Inflammatory macrophage treated with lipopolysaccharide for 4 hours (primary cell): ENCODE data around the gene ZNF146.
"Not testable (repeated sequence)": the region's sequence is repeated elsewhere in the genome, so short reads cannot be mapped to it uniquely, and the experiment has no call there.

Source experiments
- DNase-seq: peaks from one replicate; pipeline ENCODE4 v3.0.0-alpha.2; 2020

ZNF146 gene

DNA sequence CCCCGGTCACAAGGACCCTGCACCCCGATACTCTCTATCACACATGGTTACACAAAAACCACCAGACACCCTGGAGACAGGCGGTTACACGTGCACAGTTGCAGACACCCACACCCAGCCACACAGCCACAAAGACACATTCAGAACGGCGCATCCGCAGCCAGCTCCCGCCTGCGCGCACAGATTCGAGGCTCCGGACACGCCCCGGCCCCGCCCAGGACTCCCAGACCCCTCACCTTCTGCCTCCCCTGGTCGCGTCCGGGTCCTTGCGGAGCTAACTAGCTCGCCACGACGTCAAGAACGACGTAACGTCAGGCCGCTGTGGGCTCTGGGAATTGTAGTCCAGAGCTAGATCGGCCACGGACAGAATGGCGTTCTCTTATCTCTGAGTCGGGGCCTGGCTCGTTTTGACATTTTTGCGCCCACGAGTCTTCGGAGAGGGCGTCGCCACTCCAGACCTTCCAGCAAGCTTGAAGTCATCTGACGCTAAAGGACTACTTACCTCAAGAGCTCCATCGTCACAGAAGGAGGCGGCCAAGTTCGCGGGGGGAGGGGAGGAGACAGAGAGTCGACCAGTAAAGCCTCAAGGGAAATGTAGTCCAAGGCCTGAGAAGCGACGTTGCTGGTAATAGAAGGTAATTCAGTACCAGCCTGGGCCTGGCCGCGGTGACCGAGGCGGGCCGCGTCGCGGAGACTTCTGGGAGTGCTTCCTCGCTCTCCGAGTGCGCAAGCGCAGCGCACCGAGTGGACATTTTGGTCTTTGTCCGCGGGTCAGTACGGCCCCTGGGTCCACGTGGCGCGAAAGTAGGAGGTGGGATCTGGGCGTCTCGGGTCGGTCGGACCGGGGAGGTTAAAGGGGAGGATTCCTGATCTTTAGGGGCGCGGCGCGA, at the start of gene ZNF146, which contains the start of gene ZNF565:
Gene ZNF146 (plus strand): TSS at position 721 of the 890 bp plus-strand sequence. CDS start 21,335 bp downstream, outside the sequence.
Gene ZNF565 (minus strand): TSS at position 280 of the 890 bp plus-strand sequence. CDS start 12,680 bp downstream, outside the sequence.
- peak; percentile 99 for DNase-seq

- no peak for DNase-seq
Measured at GRCh38 chr19:36169084-36169760, 45.7 kb upstream of the ZNF146 start.

DNA sequence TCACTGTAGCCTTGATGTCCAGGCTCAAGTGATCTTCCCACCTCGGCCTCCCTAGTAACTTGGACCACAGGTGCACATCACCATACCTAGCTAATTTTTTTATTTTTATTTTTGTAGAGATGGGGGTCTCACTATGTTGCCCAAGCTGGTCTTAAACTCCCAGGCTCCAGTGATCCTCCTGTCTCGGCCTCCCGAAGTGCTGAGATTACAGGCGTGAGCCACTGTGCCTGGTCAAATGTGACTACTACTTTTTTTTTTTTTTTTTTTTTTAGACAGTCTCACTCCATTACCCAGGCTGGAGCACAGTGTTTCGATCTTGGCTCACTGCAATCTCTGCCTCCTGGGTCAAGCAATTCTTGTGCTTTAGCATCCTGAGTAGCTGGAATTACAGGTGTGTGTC, 42.1 kb upstream of the ZNF146 start:
- no peak for DNase-seq

DNA sequence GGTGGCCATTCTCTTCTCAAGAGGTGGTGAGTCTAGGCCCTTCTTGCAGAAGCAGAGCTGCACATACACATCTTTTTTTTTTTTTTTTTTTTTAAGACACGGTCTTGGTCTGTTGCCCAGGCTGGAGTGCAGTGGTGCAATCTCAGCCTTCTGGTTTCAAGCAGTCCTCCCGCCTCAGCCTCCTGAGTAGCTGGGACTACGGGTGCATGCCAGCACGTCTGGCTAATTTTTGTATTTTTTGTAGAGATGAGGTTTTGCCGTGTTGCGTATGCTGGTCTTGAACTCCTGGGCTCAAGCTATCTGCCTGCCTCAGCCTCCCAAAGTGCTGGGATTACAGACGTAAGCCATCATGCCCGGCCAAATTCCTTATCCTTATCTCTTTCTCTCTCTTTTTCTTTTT, 41.1 kb upstream of the ZNF146 start:
- DNase-seq = not testable (repeated sequence)

GRCh38 chr19:36179077-36179476, 35.8 kb upstream of the ZNF146 start:
- not testable (repeated sequence) for DNase-seq

- no peak for DNase-seq
Measured at GRCh38 chr19:36182612-36183244, 32.2 kb upstream of the ZNF146 start.

DNA sequence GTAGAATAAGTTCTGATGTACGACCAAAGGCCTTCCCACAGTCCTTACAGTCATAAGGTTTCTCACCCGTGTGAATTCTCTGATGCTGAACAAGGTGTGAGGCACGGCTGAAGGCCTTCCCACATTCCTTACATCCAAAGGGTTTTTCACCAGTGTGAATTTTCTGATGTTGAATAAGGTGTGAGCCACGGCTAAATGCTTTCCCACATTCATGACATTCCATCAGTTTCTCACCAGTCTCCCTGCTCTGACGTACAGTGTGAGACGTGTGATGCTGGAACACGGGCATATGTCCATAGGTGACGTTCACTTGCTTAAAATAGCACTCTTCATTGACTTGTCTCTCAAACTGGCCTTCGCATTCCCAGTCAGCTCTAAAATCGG, 31.7 kb upstream of the ZNF146 start:
- no peak for DNase-seq

GRCh38 chr19:36186722-36187121, 28.2 kb upstream of the ZNF146 start:
- not testable (repeated sequence) for DNase-seq

- no peak for DNase-seq
Measured at GRCh38 chr19:36196249-36196648, 18.7 kb upstream of the ZNF146 start.

DNA sequence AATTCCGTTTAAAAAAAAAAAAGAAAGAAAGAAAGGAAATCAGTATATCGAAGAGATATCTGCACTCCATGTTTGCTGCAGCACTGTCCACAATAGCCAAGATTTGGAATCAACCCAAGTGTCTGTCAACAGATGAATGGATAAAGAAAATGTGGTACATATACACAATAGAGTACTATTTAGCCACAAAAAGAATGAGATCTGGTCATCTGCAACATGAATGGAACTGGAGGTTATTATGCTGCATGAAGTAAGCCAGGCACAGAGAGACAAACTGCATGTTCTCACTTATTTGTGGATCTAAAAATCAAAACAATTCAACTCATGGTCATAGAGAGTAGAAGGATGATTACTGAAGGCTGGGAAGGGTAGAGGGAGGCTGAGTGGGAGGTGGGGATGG, 16.8 kb upstream of the ZNF146 start:
- DNase-seq = no peak

DNA sequence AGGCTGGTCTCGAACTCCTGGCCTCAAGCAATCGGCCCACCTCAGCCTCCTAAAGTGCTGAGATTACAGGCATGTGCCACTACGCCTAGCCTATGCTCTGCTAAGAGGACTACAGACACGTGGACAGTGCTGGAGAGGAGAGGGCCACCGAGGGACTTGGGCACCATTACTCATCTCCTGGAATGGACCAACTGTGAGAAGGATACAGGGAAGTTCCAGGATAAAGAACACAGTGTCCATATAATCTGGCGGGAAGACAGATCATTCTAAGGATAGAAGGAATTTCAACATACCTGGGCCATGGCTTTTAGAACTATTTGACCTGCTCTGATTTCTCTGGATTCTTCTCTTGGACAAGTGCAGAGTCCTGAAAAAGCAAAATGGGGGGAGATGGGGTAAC, 13.2 kb upstream of the ZNF146 start:
- no peak for DNase-seq

- no peak for DNase-seq
Measured at GRCh38 chr19:36203293-36203692, 11.6 kb upstream of the ZNF146 start.

GRCh38 chr19:36207605-36208252, 7.2 kb upstream of the ZNF146 start:
- DNase-seq = no peak

DNA sequence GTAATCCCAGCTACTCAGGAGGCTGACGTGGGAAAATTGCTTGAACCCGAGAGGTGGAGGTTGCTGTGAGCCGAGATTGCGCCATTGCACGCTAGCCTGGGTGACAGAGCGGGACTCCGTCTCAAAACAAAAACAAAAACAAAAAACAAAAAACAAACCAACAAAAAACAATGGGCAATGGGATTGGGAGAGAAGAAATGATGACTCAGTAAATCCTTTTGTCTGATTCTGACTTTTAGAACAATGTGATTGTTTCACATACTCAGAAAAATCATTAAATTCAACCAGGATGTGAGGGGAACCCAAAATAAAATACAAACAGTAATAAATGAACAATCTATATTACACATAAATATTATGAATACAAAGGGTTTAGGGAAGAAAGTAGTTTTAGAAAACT, 5.5 kb upstream of the ZNF146 start:
- DNase-seq = no peak

DNA sequence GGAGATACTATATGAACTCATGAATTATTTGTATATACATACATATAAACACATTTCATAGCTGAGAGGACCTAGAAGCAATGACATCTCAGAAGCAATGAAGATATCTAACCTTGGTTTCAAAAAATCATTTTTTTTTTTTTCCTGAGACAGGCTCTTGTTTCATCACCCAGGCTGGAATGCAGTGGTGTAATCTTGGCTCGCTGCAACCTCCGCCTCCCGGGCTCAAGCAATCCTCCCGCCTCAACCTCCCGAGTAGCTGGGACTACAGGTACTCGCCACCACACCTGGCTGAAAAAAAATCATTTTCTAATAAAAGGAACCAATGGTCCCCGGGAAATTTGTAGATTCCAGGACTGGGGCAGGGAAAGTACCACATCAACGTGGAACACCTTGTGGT, 4.4 kb upstream of the ZNF146 start:
- DNase-seq = no peak

DNA sequence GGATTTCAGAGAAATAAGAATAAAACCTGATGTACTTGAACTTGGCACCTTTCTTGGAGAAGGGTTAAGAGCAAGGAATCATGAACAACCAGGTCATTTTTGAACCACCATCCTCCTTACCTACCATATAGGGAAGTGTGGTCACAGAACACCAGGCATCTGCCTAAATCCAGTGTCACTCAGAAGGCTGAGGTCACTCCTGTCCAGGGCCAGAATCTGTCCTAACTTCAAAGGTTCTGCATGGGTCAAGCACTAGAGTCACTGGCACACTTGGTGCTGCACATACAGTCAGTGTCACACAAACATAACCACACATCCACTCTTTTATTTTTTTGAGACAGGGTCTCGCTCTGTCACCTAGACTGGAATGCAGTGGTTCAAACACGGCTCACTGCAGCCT, 2.0 kb upstream of the ZNF146 start:
- no peak for DNase-seq

DNA sequence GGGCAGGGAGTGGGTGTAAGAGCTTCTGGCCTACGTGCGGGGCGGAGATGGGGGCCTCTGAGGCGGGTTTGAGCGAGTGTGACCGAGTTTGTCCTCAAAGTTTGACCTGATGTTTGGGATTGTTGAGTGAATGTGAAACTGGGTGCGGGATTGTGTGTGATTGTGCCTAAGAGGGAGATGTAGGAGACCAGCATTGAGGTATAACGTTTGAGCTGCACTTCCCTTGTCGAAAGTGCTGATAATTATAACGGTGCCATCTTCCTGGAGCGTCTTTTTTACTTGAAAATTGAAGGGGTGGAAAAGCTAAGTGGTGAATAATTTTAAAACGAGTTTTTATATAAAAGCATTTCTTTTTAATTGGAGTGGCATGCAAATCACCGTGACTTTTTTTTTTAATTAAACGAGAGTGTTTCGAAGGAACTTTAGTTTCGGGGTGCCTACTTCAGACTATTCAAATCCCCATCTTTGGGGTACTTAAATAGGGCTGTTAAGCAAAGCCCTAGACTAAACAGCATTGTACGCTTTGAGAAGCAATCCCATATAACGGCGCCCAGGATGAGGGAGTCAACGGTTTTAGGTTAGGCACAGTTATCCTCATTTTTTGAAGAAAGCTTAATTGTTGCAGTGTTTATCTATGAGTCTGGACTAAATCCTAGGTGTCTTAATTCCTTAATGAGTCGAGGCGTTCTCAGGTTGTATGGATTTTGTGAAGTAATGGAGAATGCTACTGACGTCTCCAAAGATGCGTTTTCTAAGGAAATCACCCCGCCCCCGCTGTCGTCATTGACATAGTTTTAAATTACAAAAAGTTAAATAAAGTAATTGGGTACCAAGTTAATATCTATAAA, 594 bp downstream of the ZNF146 start:
- peak; percentile 15 for DNase-seq

DNA sequence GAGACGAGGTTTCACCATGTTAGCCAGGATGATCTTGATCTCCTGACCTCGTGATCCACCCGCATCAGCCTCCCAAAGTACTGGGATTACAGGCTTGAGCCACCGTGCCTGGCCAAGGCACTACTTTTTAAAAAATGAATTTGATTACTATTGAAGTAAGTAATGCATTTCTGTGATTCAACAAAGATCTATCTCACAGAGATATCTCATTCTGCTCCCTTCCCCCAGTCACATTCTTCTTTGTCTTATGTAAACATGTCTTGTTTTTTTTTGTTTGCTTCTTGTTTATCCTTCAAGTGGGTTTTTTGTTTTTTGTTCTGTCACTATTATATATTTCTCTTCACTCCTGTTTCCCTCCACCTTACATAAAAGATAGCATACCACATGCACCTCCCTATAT, 6.6 kb downstream of the ZNF146 start:
- no peak for DNase-seq

DNA sequence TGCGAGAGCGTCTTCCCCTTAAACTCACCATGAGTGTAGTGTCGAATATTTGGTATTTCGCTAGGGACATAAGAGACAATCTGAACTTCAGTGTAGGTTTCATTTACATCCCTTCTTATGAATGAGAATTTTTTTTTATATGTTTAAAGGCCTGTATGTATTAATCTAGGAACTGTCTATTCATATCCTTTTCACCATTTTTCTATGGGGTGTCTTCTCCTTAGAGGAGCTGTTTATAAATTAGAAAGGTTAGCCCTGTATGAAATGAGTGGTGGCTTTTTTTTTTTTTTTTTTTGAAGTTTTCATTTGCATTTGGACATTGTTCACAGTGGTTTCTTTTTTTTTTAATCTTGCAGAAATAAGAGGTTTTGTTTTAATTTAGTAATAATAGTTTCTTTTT, 7.6 kb downstream of the ZNF146 start:
- no peak for DNase-seq

GRCh38 chr19:36225219-36225892, 10.4 kb downstream of the ZNF146 start:
- no peak for DNase-seq

DNA sequence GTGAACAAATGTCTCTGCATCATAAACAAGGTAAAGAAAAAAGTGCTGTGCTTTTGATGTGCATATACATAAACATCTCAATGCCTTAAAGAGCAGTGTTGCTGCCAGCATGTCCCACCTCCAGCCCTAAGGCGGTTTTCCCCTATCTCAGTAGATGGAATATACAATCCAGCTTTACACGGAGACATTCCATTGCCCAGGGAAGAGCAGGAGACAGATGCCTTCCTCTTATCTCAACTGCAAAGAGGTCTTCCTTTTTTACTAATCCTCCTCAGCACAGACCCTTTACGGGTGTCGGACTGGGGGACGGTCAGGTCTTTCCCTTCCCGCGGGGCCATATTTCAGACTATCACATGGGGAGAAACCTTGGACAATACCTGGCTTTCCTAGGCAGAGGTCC, 18.7 kb downstream of the ZNF146 start:
- DNase-seq = not testable (repeated sequence)
